Progenitor cell of endocrine pancreas (in vitro differentiated cells): Measurements from ENCODE around the gene PDP2. TPM values are rescaled to one million over a fixed set of nuclear protein-coding genes. Genes with fewer than 3 reads are reported as not detected.

ENCODE experiments used
- DNase-seq: peaks from one replicate; pipeline ENCODE4 v3.0.0; 2021; ENCODE audit warnings: low spot score; ENCODE audit not compliant: unreplicated experiment
- H3K27ac Mint-ChIP-seq: 2 replicates; pipeline ENCODE4 v1.8.0; 2021; ENCODE audit warnings: mild to moderate bottlenecking, moderate library complexity, mixed read lengths
- H3K27me3 Mint-ChIP-seq: 2 replicates; pipeline ENCODE4 v1.8.0; 2021; ENCODE audit warnings: mixed read lengths
- H3K36me3 Mint-ChIP-seq: 2 replicates; pipeline ENCODE4 v1.8.0; 2022; ENCODE audit warnings: mixed read lengths; ENCODE audit not compliant: insufficient read depth
- H3K4me1 Mint-ChIP-seq: 2 replicates; pipeline ENCODE4 v1.8.0; 2021; ENCODE audit warnings: low read depth, mixed read lengths
- H3K4me3 Mint-ChIP-seq: 2 replicates; pipeline ENCODE4 v1.8.0; 2021; ENCODE audit warnings: low read depth, mild to moderate bottlenecking, moderate library complexity, mixed read lengths
- H3K9me3 Mint-ChIP-seq: 2 replicates; pipeline ENCODE4 v1.8.0; 2021; ENCODE audit warnings: low read depth, mixed read lengths
- total RNA-seq: library from RNA; stranded (reverse); gene quantifications from 2 replicates; pipeline ENCODE4 v1.2.1, GENCODE V29; 2021
- TF ChIP-seq, protein P1 (sequence below): fragments of 200-600 bp; sonication (generic); IDR thresholded peaks from one replicate; pipeline ENCODE4 v1.5.0; 2021; ENCODE audit warnings: antibody characterized with exemption, mild to moderate bottlenecking; ENCODE audit not compliant: unreplicated experiment

PDP2 gene
- total RNA-seq, 1 donor from 2014 or later, result 17.0 TPM

DNA sequence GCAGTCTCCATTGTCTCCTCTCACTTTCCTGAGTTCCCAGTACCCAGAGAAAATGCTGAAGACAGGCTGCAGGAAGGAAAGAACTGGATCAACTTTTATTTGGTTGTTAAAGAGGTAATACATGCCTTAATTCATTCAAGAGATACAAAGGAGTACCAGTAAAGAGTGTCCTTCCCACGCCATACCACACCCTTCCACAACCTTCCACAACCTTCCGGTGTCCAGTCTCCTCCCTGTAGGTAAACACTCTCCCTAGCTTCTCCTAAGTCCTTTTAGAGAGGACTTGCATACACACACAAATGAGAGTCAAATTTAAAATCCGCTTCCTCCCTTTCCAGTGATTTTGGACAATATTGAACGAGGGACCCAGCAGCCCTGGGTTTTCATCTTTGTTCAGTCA, 38.9 kb upstream of the PDP2 start:
- no peak overlapping the region for H3K27ac Mint-ChIP-seq
- no peak overlapping the region for H3K4me3 Mint-ChIP-seq
- no peaks in the 10 kb centered on the region for H3K36me3 Mint-ChIP-seq
- H3K27me3 Mint-ChIP-seq, result peaks cover 66% of the 10 kb centered on the region
- H3K9me3 Mint-ChIP-seq, result peaks cover 9% of the 10 kb centered on the region
- no peak for DNase-seq
- TF ChIP-seq, protein P1, sequence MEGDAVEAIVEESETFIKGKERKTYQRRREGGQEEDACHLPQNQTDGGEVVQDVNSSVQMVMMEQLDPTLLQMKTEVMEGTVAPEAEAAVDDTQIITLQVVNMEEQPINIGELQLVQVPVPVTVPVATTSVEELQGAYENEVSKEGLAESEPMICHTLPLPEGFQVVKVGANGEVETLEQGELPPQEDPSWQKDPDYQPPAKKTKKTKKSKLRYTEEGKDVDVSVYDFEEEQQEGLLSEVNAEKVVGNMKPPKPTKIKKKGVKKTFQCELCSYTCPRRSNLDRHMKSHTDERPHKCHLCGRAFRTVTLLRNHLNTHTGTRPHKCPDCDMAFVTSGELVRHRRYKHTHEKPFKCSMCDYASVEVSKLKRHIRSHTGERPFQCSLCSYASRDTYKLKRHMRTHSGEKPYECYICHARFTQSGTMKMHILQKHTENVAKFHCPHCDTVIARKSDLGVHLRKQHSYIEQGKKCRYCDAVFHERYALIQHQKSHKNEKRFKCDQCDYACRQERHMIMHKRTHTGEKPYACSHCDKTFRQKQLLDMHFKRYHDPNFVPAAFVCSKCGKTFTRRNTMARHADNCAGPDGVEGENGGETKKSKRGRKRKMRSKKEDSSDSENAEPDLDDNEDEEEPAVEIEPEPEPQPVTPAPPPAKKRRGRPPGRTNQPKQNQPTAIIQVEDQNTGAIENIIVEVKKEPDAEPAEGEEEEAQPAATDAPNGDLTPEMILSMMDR, result no peak
- H3K4me1 Mint-ChIP-seq, result peaks cover 3% of the 10 kb centered on the region

GRCh38 chr16:66842765-66843164, 37.5 kb upstream of the PDP2 start:
- TF ChIP-seq, protein P1, result no peak
- Mint-ChIP-seq H3K27ac (no peak overlapping the region), H3K9me3 (peaks cover 9% of the 10 kb centered on the region), H3K4me1 (peaks cover 3% of the 10 kb centered on the region), H3K27me3 (peaks cover 80% of the 10 kb centered on the region), H3K4me3 (no peak overlapping the region), H3K36me3 (no peaks in the 10 kb centered on the region)
- no peak for DNase-seq

GRCh38 chr16:66843191-66843590, 37.1 kb upstream of the PDP2 start:
- TF ChIP-seq, protein P1, result no peak
- H3K27ac Mint-ChIP-seq, result no peak overlapping the region
- H3K27me3 Mint-ChIP-seq, result peaks cover 83% of the 10 kb centered on the region
- peaks cover 3% of the 10 kb centered on the region for H3K4me1 Mint-ChIP-seq
- peak overlapping the region; percentile 29 for H3K4me3 Mint-ChIP-seq
- no peak for DNase-seq
- H3K36me3 Mint-ChIP-seq, result no peaks in the 10 kb centered on the region
- peaks cover 7% of the 10 kb centered on the region for H3K9me3 Mint-ChIP-seq

DNA sequence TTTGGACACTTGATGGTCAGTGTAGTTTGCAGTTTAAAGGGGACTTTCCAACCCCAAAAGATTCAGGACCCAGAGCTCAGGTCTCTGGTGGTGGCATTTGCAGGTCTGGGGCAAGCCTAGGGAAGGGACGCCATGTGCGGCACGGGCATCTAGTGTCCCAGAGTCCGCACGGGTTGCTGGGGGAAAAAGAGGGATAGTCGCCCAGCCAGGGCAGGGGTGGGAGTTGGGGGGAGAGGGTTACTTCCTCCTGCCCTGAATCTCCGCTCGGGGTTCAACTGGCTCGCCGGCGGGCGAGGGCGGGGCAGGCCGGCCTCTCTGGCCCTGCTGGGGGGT, 36.3 kb upstream of the PDP2 start:
- H3K27me3 Mint-ChIP-seq, result peaks cover 80% of the 10 kb centered on the region
- no peaks in the 10 kb centered on the region for H3K36me3 Mint-ChIP-seq
- no peaks in the 10 kb centered on the region for H3K9me3 Mint-ChIP-seq
- peak overlapping the region; percentile 72 for H3K4me3 Mint-ChIP-seq
- DNase-seq, result no peak
- TF ChIP-seq, protein P1, result no peak
- H3K27ac Mint-ChIP-seq, result peak overlapping the region; percentile 52
- H3K4me1 Mint-ChIP-seq, result peaks cover 3% of the 10 kb centered on the region

- H3K27ac Mint-ChIP-seq, result peak within 1 kb of the TSS; percentile 52
- H3K4me1 Mint-ChIP-seq, result peaks cover 3% of the 10 kb centered on the region
- TF ChIP-seq, protein P1, result no peak
- H3K27me3 Mint-ChIP-seq, result peaks cover 77% of the 10 kb centered on the region
- no peaks in the 10 kb centered on the region for H3K9me3 Mint-ChIP-seq
- H3K36me3 Mint-ChIP-seq, result no peaks in the 10 kb centered on the region
- no peak for DNase-seq
- H3K4me3 Mint-ChIP-seq, result peak within 1 kb of the TSS; percentile 72
These were observed 35.8 kb upstream of the PDP2 start, which contains the start of gene CA7 for GRCh38 chr16:66844342-66845079. Gene CA7 (plus strand): TSS chr16:66844414. CDS start chr16:66844488, 74 bp downstream.
